ENCODE measurements around the gene IL32.

IL32 gene, protein sequence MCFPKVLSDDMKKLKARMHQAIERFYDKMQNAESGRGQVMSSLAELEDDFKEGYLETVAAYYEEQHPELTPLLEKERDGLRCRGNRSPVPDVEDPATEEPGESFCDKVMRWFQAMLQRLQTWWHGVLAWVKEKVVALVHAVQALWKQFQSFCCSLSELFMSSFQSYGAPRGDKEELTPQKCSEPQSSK

DNA sequence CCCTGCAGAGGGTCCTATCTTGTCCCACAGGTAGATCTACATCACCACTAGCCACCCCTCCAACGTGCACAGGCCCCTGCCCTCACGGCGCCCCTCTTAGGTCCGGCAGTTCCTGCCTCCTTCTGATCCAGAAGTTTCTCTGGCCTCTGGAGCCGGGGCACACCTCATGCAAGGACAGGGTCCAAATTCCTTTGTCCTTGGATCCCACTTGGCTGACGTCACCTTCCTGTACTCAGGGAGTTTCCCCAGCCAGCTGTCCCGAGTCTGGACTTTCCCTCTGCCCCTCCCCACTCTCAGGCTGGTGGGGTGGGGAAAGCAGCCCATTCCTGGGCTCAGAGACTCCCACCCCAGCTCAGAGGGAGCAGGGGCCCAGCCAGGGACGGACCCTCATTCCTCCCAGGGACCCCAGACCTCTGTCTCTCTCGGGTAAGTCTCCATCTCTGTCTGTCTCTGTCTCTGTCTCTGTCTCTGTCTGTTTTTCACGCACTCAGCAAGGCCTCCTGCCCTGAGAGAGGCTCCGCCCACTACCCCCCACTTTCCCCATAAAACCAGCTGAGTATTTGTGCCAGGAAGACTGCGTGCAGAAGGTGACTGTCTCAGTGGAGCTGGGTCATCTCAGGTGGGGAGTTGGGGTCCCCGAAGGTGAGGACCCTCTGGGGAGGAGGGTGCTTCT is at the start of gene IL32:
Gene IL32 (plus strand): TSS at position 572 of the 673 bp plus-strand sequence. CDS start 172 bp downstream, outside the sequence.
- peak within 1 kb of the TSS; percentile 56 for H3K4me3 ChIP-seq (ENCODE audit: low read depth, low read length)
- TF ChIP-seq CTCF (IDR thresholded peaks at IDR 0.05; ENCODE audit: low read depth, low read length): no peak

GRCh38 chr16:3015865-3016521 is 49.4 kb upstream of the IL32 start:
- TF ChIP-seq CTCF (IDR thresholded peaks at IDR 0.05; ENCODE audit: low read depth, low read length): no peak
- no peak overlapping the region for H3K4me3 ChIP-seq (ENCODE audit: low read depth, low read length)

- H3K4me3 ChIP-seq (ENCODE audit: low read depth, low read length): no peak overlapping the region
- TF ChIP-seq CTCF (IDR thresholded peaks at IDR 0.05; ENCODE audit: low read depth, low read length): no peak
These were observed 48.1 kb upstream of the IL32 start for GRCh38 chr16:3017344-3017743.

DNA sequence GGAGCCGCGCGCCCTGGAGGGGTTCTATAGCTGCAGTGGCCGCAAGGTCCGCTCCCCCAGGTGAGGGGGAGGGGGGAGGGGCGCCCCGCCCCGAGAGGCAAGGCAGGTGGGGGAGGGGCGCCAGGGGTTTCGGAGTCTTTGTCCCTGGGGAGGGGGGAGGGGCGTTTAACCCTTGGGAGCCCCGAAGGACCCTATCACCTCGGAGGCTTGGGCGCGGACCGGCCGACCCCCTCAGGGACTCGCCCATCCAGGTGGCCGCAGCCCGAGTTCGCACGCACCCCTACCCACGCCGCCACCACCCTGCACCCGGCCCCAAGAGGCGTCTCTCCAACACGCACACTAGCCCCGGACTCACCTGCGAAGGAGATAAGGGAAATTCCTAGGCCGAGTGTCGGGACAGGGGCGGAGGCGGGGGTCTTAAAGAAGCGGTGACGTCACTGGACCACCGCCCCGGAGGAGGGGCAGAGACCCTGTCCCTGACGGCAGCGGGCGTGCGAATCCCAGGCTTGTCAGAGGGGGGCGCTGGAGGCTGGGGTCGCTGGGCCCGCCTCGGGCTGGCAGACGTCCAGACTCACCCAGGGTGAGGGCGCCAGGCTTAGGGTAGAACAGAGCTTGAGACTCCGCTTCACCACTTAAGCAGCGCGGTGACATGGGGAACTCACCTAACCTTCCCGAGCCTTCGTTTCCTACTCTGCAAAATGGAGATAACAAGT is 47.5 kb upstream of the IL32 start, which contains the start of gene CLDN6:
Gene CLDN6 (minus strand): TSS at position 390 of the 713 bp plus-strand sequence. CDS start 2,162 bp downstream, outside the sequence.
- no peak within 1 kb of the TSS for H3K4me3 ChIP-seq (ENCODE audit: low read depth, low read length)
- TF ChIP-seq CTCF (IDR thresholded peaks at IDR 0.05; ENCODE audit: low read depth, low read length): no peak

- H3K4me3 ChIP-seq (ENCODE audit: low read depth, low read length): peak overlapping the region; percentile 93
- TF ChIP-seq CTCF (IDR thresholded peaks at IDR 0.05; ENCODE audit: low read depth, low read length): no peak
These were observed 45.7 kb upstream of the IL32 start for GRCh38 chr16:3019594-3020246.

DNA sequence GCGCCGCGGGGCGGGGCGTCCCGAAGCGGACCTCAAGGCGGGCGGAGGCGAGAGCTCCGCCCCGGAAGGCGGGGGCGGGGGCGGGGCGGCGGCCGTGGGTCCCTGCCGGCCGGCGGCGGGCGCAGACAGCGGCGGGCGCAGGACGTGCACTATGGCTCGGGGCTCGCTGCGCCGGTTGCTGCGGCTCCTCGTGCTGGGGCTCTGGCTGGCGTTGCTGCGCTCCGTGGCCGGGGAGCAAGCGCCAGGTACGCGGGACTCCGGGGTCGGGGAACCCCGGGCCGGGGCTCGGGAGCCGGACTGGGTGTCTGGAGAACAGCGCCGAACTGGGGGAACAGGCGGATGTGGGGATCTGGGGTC is 45.2 kb upstream of the IL32 start, which contains the start of gene TNFRSF12A:
Gene TNFRSF12A (plus strand): TSS at position 122 of the 357 bp plus-strand sequence. CDS start 30 bp downstream, at position 152.
- H3K4me3 ChIP-seq (ENCODE audit: low read depth, low read length): peak within 1 kb of the TSS; percentile 93
- no peak for TF ChIP-seq CTCF (IDR thresholded peaks at IDR 0.05; ENCODE audit: low read depth, low read length)

All from WI38 (cell line).